Measurements from ENCODE around the gene SV2B. TPM values are rescaled to one million over a fixed set of nuclear protein-coding genes. Genes with fewer than 3 reads are reported as not detected.

The SV2B gene
- total and polyA plus RNA-seq, 9 of the 15 experiments (the other 6 are each of a cell fraction or from before 2014, with no cell fraction given): 0.01 to 0.25 (median 0.11) TPM

DNA sequence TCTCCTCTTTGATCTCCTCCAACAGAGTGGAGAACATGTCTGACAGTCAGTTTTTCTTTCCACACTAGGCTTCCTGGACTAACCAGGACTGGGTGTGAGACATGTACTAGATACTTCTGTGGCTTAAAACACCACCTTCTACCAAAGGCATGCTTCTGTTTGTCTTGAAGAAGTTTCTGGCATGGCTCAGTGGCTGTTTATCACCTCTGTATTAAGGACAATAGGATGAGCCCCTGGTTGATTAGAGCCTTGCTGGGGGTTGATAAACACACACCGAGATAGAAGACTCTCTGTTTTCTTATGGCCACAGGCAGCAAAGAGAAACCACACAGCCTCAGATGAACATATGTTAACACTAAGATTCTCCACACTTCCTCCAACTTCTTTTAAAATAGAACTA, 40.5 kb downstream of the SV2B start:
- no peak overlapping the region for H3K27ac ChIP-seq (ENCODE audit: extremely low read depth, low read depth, low read length)
- no peak overlapping the region for H3K4me2 ChIP-seq (ENCODE audit: insufficient read depth, low read length)
- DNase-seq (ENCODE audit: extremely low read depth in 1 of 4, low spot score in 3 of 4) (no peak), FAIRE-seq (no peak), ATAC-seq (no peak)
- no peaks in the 10 kb centered on the region for H3K36me3 ChIP-seq (ENCODE audit: control insufficient read depth, insufficient read depth, low read length)
- in situ Hi-C loops (cut with MboI): no loop called here
- TF ChIP-seq SMAD1 (IDR thresholded peaks at IDR 0.05; ENCODE audit: low read depth, low read length, partially characterized antibody): no peak
- H3K9me1 ChIP-seq (ENCODE audit: control insufficient read depth, insufficient read depth, low read length): no peaks in the 10 kb centered on the region
- H4K20me1 ChIP-seq (replicated peaks; ENCODE audit: control insufficient read depth, insufficient read depth, low read length): no peaks in the 10 kb centered on the region; the same call in 1 of the 2 replicates
- whole genome bisulfite sequencing (ENCODE audit: insufficient coverage, low coverage, missing lambda C conversion rate): 0% methylated on average over 1 of the region's 1 CpG
- H3K27me3 ChIP-seq (ENCODE audit: control insufficient read depth in 2 of 2, insufficient read depth in 2 of 2, low read length in 2 of 2): peaks cover 7 to 15% of the 10 kb centered on the region in 2 experiments; a peak in 4 of 5 replicates
- POLR2A ChIA-PET: interaction anchor here (0.5 kb wide), 1 partner anchor 94 kb away, joined by 3 read pairs; no protein-coding TSS in a partner anchor
- no peak overlapping the region for H3K4me3 ChIP-seq
- no peak overlapping the region for H2AFZ ChIP-seq (ENCODE audit: low read depth, low read length)
- H3K79me2 ChIP-seq (ENCODE audit: control insufficient read depth, insufficient read depth, low read length): no peaks in the 10 kb centered on the region
- BruUV-seq (replicated peaks): no TSS peak
- CTCF ChIA-PET (ENCODE audit: low intra/inter-chr PET ratio): no interaction called here
- no peaks in the 10 kb centered on the region for H3K4me1 ChIP-seq (replicated peaks in 1 of 2; ENCODE audit: control insufficient read depth in 2 of 2, insufficient read depth in 2 of 2, low read length in 2 of 2)
- H3K9ac ChIP-seq (ENCODE audit: insufficient read depth in 1 of 2, low read depth in 2 of 2, low read length in 2 of 2): no peak overlapping the region
- intact Hi-C loops (cut with micrococcal nuclease): loop anchor here (5.0 kb wide), 1 partner anchor 83 kb away; no protein-coding TSS in a partner anchor
- no peaks in the 10 kb centered on the region for H3K9me3 ChIP-seq (replicated peaks; ENCODE audit: control insufficient read depth, insufficient read depth, low read depth, low read length)

DNA sequence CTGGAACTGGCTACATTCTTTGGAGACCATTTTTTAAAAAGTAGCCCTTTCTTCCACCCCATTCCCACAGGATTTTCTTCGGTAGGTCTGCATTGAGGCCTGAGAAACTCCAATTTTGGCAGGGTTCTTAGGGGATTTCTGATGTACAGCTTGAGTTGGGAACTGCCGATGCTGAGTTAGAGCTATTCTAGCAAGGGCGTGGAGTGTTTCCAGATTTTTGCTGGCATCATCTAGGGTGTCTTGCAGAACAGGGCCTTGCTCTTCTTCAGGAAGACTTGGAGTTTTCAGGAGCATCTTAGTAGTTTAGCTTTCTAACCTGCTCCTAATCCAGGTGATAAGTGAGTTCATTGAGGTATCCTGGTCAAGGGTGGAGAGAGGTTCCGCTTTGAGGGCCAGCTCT, 41.0 kb downstream of the SV2B start:
- no peak for FAIRE-seq
- no peak for DNase-seq (ENCODE audit: extremely low read depth in 1 of 4, low spot score in 3 of 4)
- TF ChIP-seq GABPA (tag; conservative IDR thresholded peaks at IDR 0.05; ENCODE audit: low read depth) (no peak), NFIC (IDR thresholded peaks at IDR 0.05) (no peak), PURB (CRISPR knock-in tag; IDR thresholded peaks at IDR 0.05; ENCODE audit: low read depth) (no peak), DIDO1 (tag; IDR thresholded peaks at IDR 0.05; ENCODE audit: low read depth) (no peak)
- BruUV-seq (replicated peaks): no TSS peak
- Histone ChIP-seq H2AFZ (ENCODE audit: low read depth, low read length) (no peak overlapping the region), H3K4me1 (replicated peaks in 1 of 2; ENCODE audit: control insufficient read depth in 2 of 2, insufficient read depth in 2 of 2, low read length in 2 of 2) (no peaks in the 10 kb centered on the region), H4K20me1 (replicated peaks; ENCODE audit: control insufficient read depth, insufficient read depth, low read length) (no peaks in the 10 kb centered on the region; the same call in 1 of the 2 replicates), H3K9me3 (replicated peaks; ENCODE audit: control insufficient read depth, insufficient read depth, low read depth, low read length) (no peaks in the 10 kb centered on the region), H3K4me2 (ENCODE audit: insufficient read depth, low read length) (no peak overlapping the region), H3K27ac (ENCODE audit: extremely low read depth, low read depth, low read length) (no peak overlapping the region), H3K36me3 (ENCODE audit: control insufficient read depth, insufficient read depth, low read length) (no peaks in the 10 kb centered on the region), H3K79me2 (ENCODE audit: control insufficient read depth, insufficient read depth, low read length) (no peaks in the 10 kb centered on the region), H3K9ac (ENCODE audit: insufficient read depth in 1 of 2, low read depth in 2 of 2, low read length in 2 of 2) (no peak overlapping the region), H3K9me1 (ENCODE audit: control insufficient read depth, insufficient read depth, low read length) (no peaks in the 10 kb centered on the region), H3K27me3 (ENCODE audit: control insufficient read depth in 2 of 2, insufficient read depth in 2 of 2, low read length in 2 of 2) (peaks cover 6 to 12% of the 10 kb centered on the region in 2 experiments; a peak in 4 of 5 replicates), H3K4me3 (no peak overlapping the region)
- POLR2A ChIA-PET: no interaction called here
- in situ Hi-C loops (cut with MboI): no loop called here
- CTCF ChIA-PET (ENCODE audit: low intra/inter-chr PET ratio): no interaction called here
- WGBS (ENCODE audit: insufficient coverage, low coverage, missing lambda C conversion rate): 2% methylated on average over 4 of the region's 4 CpGs
- intact Hi-C loops (cut with micrococcal nuclease): loop anchor here (5.0 kb wide), 1 partner anchor 84 kb away; no protein-coding TSS in a partner anchor
- ATAC-seq: no peak

Data from K562 (cell line).